Panc1 (cell line): Measurements from ENCODE around the gene PPP1R1C. TPM values are rescaled to one million over a fixed set of nuclear protein-coding genes. Genes with fewer than 3 reads are reported as not detected.

Experiments
- ATAC-seq: fragments of 200-7000 bp; cut with Tn5 transposase; 2 replicates; pipeline ENCODE4 v1.9.1; 2020; ENCODE audit warnings: mild to moderate bottlenecking, moderate library complexity
- BruUV-seq: library from RNA; stranded (reverse); fragments of 400-500 nt; replicated peaks from 2 replicates; lab custom pipeline; 2021; lab: Mats Ljungman, UMichigan
- CTCF ChIA-PET: fragments of 300-600 bp; sonication (Branson Sonifier 250); formaldehyde crosslinking; loops from one replicate; lab custom pipeline; 2022; ENCODE audit warnings: antibody characterized with exemption; lab: Charles Lee
- POLR2A ChIA-PET: fragments of 300-600 bp; sonication (Branson Sonifier 250); formaldehyde crosslinking; loops from one replicate; lab custom pipeline; 2022; ENCODE audit warnings: antibody characterized with exemption; lab: Charles Lee
- DNase-seq: peaks from one replicate; pipeline ENCODE4 v3.0.0-alpha.2; 2010; ENCODE audit warnings: low read depth, low spot score
- H3K27ac ChIP-seq: 2 replicates; pipeline ENCODE4 v1.5.1; 2011; ENCODE audit warnings: mild to moderate bottlenecking, low read length, inconsistent platforms
- H3K27me3 ChIP-seq: fragments of 200-500 bp; sonication (Bioruptor generic); 2 replicates; pipeline ENCODE4 v1.6.0; 2014; ENCODE audit warnings: low read length, inconsistent platforms; ENCODE audit not compliant: control insufficient read depth, insufficient read depth
- H3K36me3 ChIP-seq: fragments of 200-500 bp; sonication (Bioruptor generic); 2 replicates; pipeline ENCODE4 v1.5.1; 2014; ENCODE audit warnings: inconsistent platforms, mild to moderate bottlenecking, low read length, moderate library complexity; ENCODE audit not compliant: control insufficient read depth, insufficient read depth
- H3K4me1 ChIP-seq: 2 replicates; pipeline ENCODE4 v1.5.1; 2011; ENCODE audit warnings: inconsistent platforms, mild to moderate bottlenecking, low read length, moderate library complexity; ENCODE audit not compliant: control insufficient read depth, insufficient read depth
- H3K4me3 ChIP-seq, 2 experiments: 2 replicates each; pipeline ENCODE4 v1.5.1; 2011 to 2012; ENCODE audit warnings: low read depth in 2 of 2, low read length in 2 of 2, mild to moderate bottlenecking in 2 of 2, inconsistent platforms in 1 of 2, moderate library complexity in 1 of 2
- H3K9me3 ChIP-seq: fragments of 200-500 bp; sonication (Bioruptor generic); 2 replicates; pipeline ENCODE4 v1.5.1; 2014; ENCODE audit warnings: low read depth, mild to moderate bottlenecking, inconsistent platforms, low read length, moderate library complexity; ENCODE audit not compliant: control insufficient read depth, insufficient read depth
- POLR2AphosphoS5 ChIP-seq: IDR thresholded peaks from 2 replicates; pipeline ENCODE4 v1.6.1; 2012; ENCODE audit warnings: mild to moderate bottlenecking, low read depth, low read length, moderate library complexity
- SIN3A ChIP-seq: IDR thresholded peaks from 2 replicates; pipeline ENCODE4 v1.6.1; 2012; ENCODE audit warnings: low read depth, mild to moderate bottlenecking, low read length, moderate library complexity, borderline replicate concordance; ENCODE audit not compliant: insufficient read depth
- TCF7L2 ChIP-seq: IDR thresholded peaks from 2 replicates; pipeline ENCODE4 v1.6.1; 2011; ENCODE audit warnings: mild to moderate bottlenecking, low read depth, low read length, inconsistent platforms
- in situ Hi-C: cut with HindIII; loops from 2 replicates; pipeline ENCODE4 v1.10.0; 2016; ENCODE audit warnings: low sequenced_read_pairs, low pct_unique_long_range_greater_than_20kb
- intact Hi-C: fragments of 100-400 bp; cut with micrococcal nuclease; formaldehyde crosslinking; loops from one replicate; pipeline ENCODE4 v1.10.0; 2022; ENCODE audit not compliant: unreplicated experiment
- total RNA-seq: library from RNA; stranded (reverse); gene quantifications from one replicate; pipeline ENCODE4 v1.2.1, GENCODE V29; 2021; ENCODE audit not compliant: unreplicated experiment
- TF ChIP-seq, protein P1 (sequence below): fragments of 450-650 bp; IDR thresholded peaks from 2 replicates; pipeline ENCODE4 v1.5.1; 2017; ENCODE audit warnings: mild to moderate bottlenecking
- TF ChIP-seq, protein P2 (sequence below), 2 experiments: IDR thresholded peaks; 2 replicates each; pipeline ENCODE4 v1.6.1; 2011 to 2012; ENCODE audit warnings: low read depth in 2 of 2, control low read depth in 1 of 2, low read length in 1 of 2, mild to moderate bottlenecking in 1 of 2, moderate library complexity in 1 of 2; ENCODE audit not compliant: insufficient read depth in 1 of 2

Gene PPP1R1C
- total RNA-seq, 1 experiment from 2014 or later, result 2.6 TPM

DNA sequence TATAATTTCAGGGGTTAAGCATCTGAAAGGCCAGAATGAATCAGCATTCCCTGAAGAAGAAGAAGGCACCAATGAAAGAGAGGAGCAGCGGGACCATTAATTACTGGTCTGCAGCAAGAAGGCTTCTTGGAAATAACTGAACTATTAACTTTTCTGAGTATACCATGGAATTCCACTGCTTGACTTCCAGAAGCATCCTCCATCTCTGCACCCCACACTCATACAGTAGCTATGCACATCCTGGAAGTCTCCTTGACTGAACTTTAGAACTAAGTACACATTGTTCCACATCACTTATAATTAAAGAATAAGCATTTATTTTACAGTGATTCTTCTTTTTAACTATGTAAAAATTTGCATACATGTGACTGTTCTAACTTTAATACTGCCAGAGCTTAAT, 131.5 kb downstream of the PPP1R1C start:
- CTCF ChIA-PET, result interaction anchor here (0.6 kb wide), 1 partner anchor 539 kb away, joined by 4 read pairs; no protein-coding TSS in a partner anchor
- TF ChIP-seq, protein P1, sequence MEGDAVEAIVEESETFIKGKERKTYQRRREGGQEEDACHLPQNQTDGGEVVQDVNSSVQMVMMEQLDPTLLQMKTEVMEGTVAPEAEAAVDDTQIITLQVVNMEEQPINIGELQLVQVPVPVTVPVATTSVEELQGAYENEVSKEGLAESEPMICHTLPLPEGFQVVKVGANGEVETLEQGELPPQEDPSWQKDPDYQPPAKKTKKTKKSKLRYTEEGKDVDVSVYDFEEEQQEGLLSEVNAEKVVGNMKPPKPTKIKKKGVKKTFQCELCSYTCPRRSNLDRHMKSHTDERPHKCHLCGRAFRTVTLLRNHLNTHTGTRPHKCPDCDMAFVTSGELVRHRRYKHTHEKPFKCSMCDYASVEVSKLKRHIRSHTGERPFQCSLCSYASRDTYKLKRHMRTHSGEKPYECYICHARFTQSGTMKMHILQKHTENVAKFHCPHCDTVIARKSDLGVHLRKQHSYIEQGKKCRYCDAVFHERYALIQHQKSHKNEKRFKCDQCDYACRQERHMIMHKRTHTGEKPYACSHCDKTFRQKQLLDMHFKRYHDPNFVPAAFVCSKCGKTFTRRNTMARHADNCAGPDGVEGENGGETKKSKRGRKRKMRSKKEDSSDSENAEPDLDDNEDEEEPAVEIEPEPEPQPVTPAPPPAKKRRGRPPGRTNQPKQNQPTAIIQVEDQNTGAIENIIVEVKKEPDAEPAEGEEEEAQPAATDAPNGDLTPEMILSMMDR, result no peak
- TF ChIP-seq SIN3A (no peak), TCF7L2 (no peak)
- TF ChIP-seq, protein P2, sequence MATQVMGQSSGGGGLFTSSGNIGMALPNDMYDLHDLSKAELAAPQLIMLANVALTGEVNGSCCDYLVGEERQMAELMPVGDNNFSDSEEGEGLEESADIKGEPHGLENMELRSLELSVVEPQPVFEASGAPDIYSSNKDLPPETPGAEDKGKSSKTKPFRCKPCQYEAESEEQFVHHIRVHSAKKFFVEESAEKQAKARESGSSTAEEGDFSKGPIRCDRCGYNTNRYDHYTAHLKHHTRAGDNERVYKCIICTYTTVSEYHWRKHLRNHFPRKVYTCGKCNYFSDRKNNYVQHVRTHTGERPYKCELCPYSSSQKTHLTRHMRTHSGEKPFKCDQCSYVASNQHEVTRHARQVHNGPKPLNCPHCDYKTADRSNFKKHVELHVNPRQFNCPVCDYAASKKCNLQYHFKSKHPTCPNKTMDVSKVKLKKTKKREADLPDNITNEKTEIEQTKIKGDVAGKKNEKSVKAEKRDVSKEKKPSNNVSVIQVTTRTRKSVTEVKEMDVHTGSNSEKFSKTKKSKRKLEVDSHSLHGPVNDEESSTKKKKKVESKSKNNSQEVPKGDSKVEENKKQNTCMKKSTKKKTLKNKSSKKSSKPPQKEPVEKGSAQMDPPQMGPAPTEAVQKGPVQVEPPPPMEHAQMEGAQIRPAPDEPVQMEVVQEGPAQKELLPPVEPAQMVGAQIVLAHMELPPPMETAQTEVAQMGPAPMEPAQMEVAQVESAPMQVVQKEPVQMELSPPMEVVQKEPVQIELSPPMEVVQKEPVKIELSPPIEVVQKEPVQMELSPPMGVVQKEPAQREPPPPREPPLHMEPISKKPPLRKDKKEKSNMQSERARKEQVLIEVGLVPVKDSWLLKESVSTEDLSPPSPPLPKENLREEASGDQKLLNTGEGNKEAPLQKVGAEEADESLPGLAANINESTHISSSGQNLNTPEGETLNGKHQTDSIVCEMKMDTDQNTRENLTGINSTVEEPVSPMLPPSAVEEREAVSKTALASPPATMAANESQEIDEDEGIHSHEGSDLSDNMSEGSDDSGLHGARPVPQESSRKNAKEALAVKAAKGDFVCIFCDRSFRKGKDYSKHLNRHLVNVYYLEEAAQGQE (IDR thresholded peaks at IDR 0.05; ENCODE audit: insufficient read depth in 1 of 2, low read depth in 2 of 2, low read length in 1 of 2), result no peak
- no TSS peak for BruUV-seq
- POLR2A ChIA-PET, result no interaction called here
- Histone ChIP-seq H3K27me3 (no peaks in the 10 kb centered on the region), H3K27ac (no peak overlapping the region), H3K9me3 (no peaks in the 10 kb centered on the region), H3K4me3 (no peak overlapping the region), H3K36me3 (no peaks in the 10 kb centered on the region), H3K4me1 (no peaks in the 10 kb centered on the region)
- DNase-seq (no peak), ATAC-seq (no peak)
- in situ Hi-C loops (no loop called here), intact Hi-C loops (no loop called here)

DNA sequence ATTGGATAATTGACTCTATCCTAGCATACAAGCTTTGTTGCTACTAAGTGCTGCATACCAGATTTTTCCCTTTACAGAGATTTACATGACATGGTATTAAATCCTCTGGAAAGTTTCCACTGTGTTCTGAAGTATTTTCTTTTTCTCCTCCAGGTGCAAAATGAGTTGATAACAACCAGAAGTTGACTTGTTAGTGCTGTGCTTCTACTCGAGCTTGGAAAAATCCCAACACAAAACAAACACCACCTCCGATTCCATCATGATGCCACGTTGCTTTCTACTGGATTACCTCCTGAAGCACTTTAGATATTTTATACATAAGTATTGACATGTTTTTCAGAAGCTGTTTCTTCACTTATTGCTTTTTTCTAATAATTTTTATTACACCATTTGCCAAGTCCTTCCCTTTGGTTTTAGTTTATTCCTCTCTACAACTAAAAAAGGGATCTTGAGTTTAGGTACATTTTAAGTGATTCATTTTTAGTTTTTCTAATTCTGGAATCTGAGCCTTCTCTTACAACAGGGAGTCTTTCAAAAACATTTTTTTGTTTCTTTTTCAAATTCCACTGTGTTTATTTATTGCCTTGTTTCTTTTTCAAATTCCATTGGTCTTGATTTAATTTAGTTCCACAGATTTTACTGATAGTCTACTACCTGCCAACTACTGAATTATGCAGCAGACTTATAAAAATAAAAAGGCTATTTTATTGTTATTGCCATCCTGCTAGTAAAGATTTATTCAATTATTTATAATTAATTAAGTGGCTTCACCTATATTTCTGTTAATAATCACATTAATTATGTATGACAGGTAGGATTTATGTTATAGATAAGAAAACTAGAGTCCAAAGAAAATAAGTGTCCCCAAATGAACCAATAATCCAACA, 143.4 kb downstream of the PPP1R1C start:
- Histone ChIP-seq H3K36me3 (no peaks in the 10 kb centered on the region), H3K4me3 (no peak overlapping the region), H3K4me1 (no peaks in the 10 kb centered on the region), H3K27me3 (no peaks in the 10 kb centered on the region), H3K9me3 (no peaks in the 10 kb centered on the region), H3K27ac (no peak overlapping the region)
- ATAC-seq, result no peak
- ChIA-PET CTCF (no interaction called here), POLR2A (no interaction called here)
- intact Hi-C loops, result loop anchor here (10.0 kb wide), 1 partner anchor 554 kb away; no protein-coding TSS in a partner anchor
- in situ Hi-C loops, result no loop called here
- TF ChIP-seq, protein P1, result no peak
- TF ChIP-seq, protein P2 (IDR thresholded peaks at IDR 0.05; ENCODE audit: insufficient read depth in 1 of 2, low read depth in 2 of 2, low read length in 1 of 2), result no peak
- no peak for TF ChIP-seq SIN3A
- TF ChIP-seq TCF7L2, result no peak
- TF ChIP-seq POLR2AphosphoS5, result no peak
- no peak for DNase-seq
- BruUV-seq, result no TSS peak
